Loucy (cell line): ENCODE results near the gene MYO18A.

ENCODE experiments used
- EZH2phosphoT487 ChIP-seq: fragments of 200-600 bp; IDR thresholded peaks from 2 replicates; pipeline ENCODE4 v1.6.1; 2018; ENCODE audit warnings: antibody characterized with exemption, mild to moderate bottlenecking, moderate library complexity, borderline replicate concordance
- TF ChIP-seq, protein P1 (sequence below): fragments of 200-600 bp; sonication (generic); conservative IDR thresholded peaks from 2 replicates; pipeline ENCODE4 v1.5.1; 2014; ENCODE audit warnings: mild to moderate bottlenecking, antibody characterized with exemption, low read length

DNA sequence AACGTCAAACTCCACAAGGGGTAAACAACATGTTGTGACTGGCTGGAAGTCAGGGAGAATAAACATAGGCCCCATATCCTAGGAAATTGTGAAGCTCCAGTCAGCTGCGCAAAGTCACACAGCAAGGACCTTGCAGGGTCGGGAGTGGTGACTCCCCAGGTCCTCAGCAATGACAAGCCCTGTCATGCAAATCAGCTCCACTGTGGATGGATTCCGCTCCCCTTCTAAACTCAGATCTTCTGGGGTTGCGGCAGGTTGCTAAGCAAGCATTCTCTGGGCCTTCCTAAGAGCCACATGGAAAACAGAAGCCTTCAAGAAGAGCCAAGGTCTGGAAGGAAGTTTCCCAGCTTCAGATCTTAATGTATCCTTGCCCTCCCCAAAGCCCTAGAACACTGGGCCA, 28.9 kb upstream of the MYO18A start:
- TF ChIP-seq, protein P1, sequence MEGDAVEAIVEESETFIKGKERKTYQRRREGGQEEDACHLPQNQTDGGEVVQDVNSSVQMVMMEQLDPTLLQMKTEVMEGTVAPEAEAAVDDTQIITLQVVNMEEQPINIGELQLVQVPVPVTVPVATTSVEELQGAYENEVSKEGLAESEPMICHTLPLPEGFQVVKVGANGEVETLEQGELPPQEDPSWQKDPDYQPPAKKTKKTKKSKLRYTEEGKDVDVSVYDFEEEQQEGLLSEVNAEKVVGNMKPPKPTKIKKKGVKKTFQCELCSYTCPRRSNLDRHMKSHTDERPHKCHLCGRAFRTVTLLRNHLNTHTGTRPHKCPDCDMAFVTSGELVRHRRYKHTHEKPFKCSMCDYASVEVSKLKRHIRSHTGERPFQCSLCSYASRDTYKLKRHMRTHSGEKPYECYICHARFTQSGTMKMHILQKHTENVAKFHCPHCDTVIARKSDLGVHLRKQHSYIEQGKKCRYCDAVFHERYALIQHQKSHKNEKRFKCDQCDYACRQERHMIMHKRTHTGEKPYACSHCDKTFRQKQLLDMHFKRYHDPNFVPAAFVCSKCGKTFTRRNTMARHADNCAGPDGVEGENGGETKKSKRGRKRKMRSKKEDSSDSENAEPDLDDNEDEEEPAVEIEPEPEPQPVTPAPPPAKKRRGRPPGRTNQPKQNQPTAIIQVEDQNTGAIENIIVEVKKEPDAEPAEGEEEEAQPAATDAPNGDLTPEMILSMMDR = no peak
- TF ChIP-seq EZH2phosphoT487 = no peak
